ENCODE results near the gene CRYBB1. TPM values are rescaled to one million over a fixed set of nuclear protein-coding genes. Genes with fewer than 3 reads are reported as not detected.

The CRYBB1 gene
- total and polyA plus RNA-seq, 10 donors: 0.34 to 2.9 (median 1.7) TPM

DNA sequence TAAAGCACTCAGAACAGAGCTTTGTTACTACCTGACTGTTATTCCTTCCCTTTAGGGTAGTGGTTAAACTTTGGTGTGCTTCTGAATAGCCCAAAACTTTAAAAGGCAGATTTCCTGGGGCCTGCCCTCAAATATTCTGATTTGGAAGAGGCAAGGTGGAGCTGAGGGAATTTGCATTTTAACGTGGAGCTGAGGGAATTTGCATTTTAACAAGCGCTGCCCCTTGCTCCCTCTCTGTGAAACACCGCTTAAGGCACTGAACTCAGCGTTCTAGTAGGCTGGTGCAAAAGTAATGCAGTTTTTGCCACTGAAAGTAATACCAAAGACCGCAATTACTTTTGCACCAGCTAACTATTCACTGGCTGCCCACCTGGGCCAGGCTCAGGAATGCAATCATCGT lies 62.9 kb downstream of the CRYBB1 start:
- Histone ChIP-seq H3K27me3 (replicated peaks in 1 of 7) (no peaks in the 10 kb centered on the region), H3K4me3 (no peak overlapping the region), H3K4me1 (peaks cover 6 to 97% (median 67%) of the 10 kb centered on the region in 6 donors), H3K9me3 (no peaks in the 10 kb centered on the region), H3K27ac (peak overlapping the region in 3 of 8 donors; percentile 23 to 70 (median 69)), H3K36me3 (peaks cover 0 to 35% (median 0%) of the 10 kb centered on the region in 6 donors)
- 84 to 92% (median 86%) methylated on average over 6 of the region's 6 CpGs for WGBS, 5 donors
- TF ChIP-seq POLR2AphosphoS5 (IDR thresholded peaks at IDR 0.05) (no peak), POLR2A (IDR thresholded peaks at IDR 0.05) (no peak)
- TF ChIP-seq, protein P1, sequence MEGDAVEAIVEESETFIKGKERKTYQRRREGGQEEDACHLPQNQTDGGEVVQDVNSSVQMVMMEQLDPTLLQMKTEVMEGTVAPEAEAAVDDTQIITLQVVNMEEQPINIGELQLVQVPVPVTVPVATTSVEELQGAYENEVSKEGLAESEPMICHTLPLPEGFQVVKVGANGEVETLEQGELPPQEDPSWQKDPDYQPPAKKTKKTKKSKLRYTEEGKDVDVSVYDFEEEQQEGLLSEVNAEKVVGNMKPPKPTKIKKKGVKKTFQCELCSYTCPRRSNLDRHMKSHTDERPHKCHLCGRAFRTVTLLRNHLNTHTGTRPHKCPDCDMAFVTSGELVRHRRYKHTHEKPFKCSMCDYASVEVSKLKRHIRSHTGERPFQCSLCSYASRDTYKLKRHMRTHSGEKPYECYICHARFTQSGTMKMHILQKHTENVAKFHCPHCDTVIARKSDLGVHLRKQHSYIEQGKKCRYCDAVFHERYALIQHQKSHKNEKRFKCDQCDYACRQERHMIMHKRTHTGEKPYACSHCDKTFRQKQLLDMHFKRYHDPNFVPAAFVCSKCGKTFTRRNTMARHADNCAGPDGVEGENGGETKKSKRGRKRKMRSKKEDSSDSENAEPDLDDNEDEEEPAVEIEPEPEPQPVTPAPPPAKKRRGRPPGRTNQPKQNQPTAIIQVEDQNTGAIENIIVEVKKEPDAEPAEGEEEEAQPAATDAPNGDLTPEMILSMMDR (IDR thresholded peaks at IDR 0.05 in 8 of 11, conservative IDR thresholded peaks at IDR 0.05 in 3 of 11): no peak
- no peak for DNase-seq
- intact Hi-C loops (cut with DNase I; ENCODE audit: low total_unique reads): no loop called here

DNA sequence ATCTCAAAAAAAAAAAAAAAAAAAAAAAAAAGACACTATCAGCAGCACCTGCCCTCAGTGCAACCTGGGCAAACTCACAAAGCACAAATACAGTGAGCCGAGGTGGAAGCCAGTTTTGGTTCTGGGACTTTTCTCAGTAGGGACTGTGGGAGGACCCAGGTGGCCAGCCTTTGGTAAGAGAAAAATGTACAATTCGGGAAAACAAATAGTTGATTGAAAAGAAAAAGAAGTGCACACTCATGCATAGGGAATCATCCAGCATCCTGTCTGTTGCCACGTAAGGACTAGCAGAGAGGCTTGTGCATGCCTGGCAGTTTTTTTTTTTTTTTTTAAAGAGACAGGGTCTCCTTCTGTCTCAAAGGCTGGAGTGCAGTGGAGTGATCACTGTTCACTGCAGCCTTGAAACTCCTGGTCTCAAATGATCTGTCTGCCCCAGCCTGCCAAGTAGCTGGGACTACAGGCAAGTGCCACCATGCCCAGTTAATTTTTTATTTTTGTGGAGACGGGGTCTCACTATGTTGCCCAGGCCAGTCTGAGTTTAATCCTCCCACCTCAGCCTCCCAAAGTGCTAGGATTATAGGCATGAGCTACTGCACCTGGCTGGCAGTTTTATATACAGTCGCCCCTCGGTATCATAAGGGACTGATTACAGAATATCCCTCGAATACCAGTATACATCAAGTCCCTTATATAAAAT lies 64.6 kb downstream of the CRYBB1 start:
- H3K27me3 ChIP-seq (replicated peaks in 1 of 7): no peaks in the 10 kb centered on the region
- no peak overlapping the region for H3K4me3 ChIP-seq
- peaks cover 0 to 32% (median 0%) of the 10 kb centered on the region in 6 donors for H3K36me3 ChIP-seq
- H3K4me1 ChIP-seq: peaks cover 6 to 93% (median 56%) of the 10 kb centered on the region in 6 donors
- no peaks in the 10 kb centered on the region for H3K9me3 ChIP-seq
- TF ChIP-seq, protein P1 (IDR thresholded peaks at IDR 0.05 in 8 of 11, conservative IDR thresholded peaks at IDR 0.05 in 3 of 11): no peak
- TF ChIP-seq POLR2A (IDR thresholded peaks at IDR 0.05) (no peak), POLR2AphosphoS5 (IDR thresholded peaks at IDR 0.05) (no peak)
- intact Hi-C loops (cut with DNase I; ENCODE audit: low total_unique reads): no loop called here
- DNase-seq: no peak
- peak overlapping the region in 1 of 8 donors; percentile 69 for H3K27ac ChIP-seq
- WGBS, 5 donors: 53 to 70% (median 55%) methylated on average over 7 of the region's 7 CpGs

- no peak for DNase-seq
- Histone ChIP-seq H3K27ac (no peak overlapping the region), H3K4me1 (peaks cover 6 to 95% (median 54%) of the 10 kb centered on the region in 6 donors), H3K36me3 (peaks cover 0 to 33% (median 0%) of the 10 kb centered on the region in 6 donors), H3K4me3 (no peak overlapping the region), H3K27me3 (replicated peaks in 1 of 7) (no peaks in the 10 kb centered on the region), H3K9me3 (no peaks in the 10 kb centered on the region)
- intact Hi-C loops (cut with DNase I; ENCODE audit: low total_unique reads): no loop called here
- WGBS, 5 donors: 63 to 86% (median 81%) methylated on average over 9 to 10 of the region's 10 CpGs
- no peak for TF ChIP-seq POLR2A (IDR thresholded peaks at IDR 0.05)
- TF ChIP-seq, protein P1 (IDR thresholded peaks at IDR 0.05 in 8 of 11, conservative IDR thresholded peaks at IDR 0.05 in 3 of 11): no peak
- no peak for TF ChIP-seq POLR2AphosphoS5 (IDR thresholded peaks at IDR 0.05)
Observed at GRCh38 chr22:26552466-26552865, 65.4 kb downstream of the CRYBB1 start.

DNA sequence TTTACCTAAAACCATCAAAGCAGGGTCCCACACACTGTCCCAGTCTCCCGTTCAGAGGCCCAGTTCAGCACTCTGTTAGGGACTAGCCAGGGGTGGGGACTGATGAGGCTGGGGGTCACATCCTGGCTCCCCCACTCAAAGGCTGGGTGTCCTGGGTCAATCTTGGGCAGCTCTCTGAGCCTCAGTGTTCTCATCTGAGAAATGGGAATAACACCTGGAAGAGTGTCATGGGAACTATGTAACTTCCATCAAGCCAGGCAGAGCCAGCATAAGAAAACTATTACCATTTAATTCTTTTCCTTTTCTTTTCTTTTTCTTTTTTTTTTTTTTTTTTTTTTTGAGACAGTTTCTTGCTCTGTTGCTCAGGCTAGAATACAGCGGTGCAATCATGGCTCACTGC lies 66.3 kb downstream of the CRYBB1 start:
- intact Hi-C loops (cut with DNase I; ENCODE audit: low total_unique reads): no loop called here
- Histone ChIP-seq H3K27ac (peak overlapping the region in 3 of 8 donors; percentile 10 to 37 (median 25)), H3K4me1 (peaks cover 6 to 95% (median 55%) of the 10 kb centered on the region in 6 donors), H3K36me3 (peaks cover 0 to 38% (median 0%) of the 10 kb centered on the region in 6 donors), H3K27me3 (replicated peaks in 1 of 7) (no peaks in the 10 kb centered on the region), H3K4me3 (no peak overlapping the region), H3K9me3 (no peaks in the 10 kb centered on the region)
- 80 to 93% (median 89%) methylated on average over 2 of the region's 2 CpGs for WGBS, 5 donors
- no peak for TF ChIP-seq POLR2AphosphoS5 (IDR thresholded peaks at IDR 0.05)
- TF ChIP-seq, protein P1 (IDR thresholded peaks at IDR 0.05 in 8 of 11, conservative IDR thresholded peaks at IDR 0.05 in 3 of 11): no peak
- TF ChIP-seq POLR2A (IDR thresholded peaks at IDR 0.05): no peak
- no peak for DNase-seq
